ENCODE results near the gene PSMD14. TPM values are rescaled to one million over a fixed set of nuclear protein-coding genes. Genes with fewer than 3 reads are reported as not detected.
A peak's percentile ranks its signal among the peaks of the same experiment; 100 is the strongest.
"Not testable (repeated sequence)": the region's sequence is repeated elsewhere in the genome, so short reads cannot be mapped to it uniquely, and the experiment has no call there.

PSMD14 gene
- total RNA-seq (10 to 100 TPM; 32.7 to 47.2 (median 40.2) TPM), polyA plus RNA-seq (45.7 TPM)
- long read RNA-seq, donor 1, transcript PSMD14-201 (12 exons, 1,954 nt), result major isoform, 122 of 126 reads
- long read RNA-seq, donor 1, partial matches to known transcripts, result 0 of 126 reads
- long read RNA-seq, donor 1, other reads (novel, unspliced or antisense), result 4 of 126 reads
- long read RNA-seq, donor 2, transcript PSMD14-201 (12 exons, 1,954 nt), result major isoform, 58 of 63 reads
- long read RNA-seq, donor 2, partial matches to known transcripts, result 3 of 63 reads
- long read RNA-seq, donor 2, other reads (novel, unspliced or antisense), result 2 of 63 reads
- long read RNA-seq, donor 3, full-length matches to known transcripts, result 341 of 368 reads
- long read RNA-seq, donor 3, partial matches to known transcripts, result 12 of 368 reads
- long read RNA-seq, donor 3, other reads (novel, unspliced or antisense), result 15 of 368 reads
- long read RNA-seq, donor 4, transcript PSMD14-201 (12 exons, 1,954 nt), result major isoform, 63 of 68 reads
- long read RNA-seq, donor 4, partial matches to known transcripts, result 2 of 68 reads
- long read RNA-seq, donor 4, other reads (novel, unspliced or antisense), result 3 of 68 reads

DNA sequence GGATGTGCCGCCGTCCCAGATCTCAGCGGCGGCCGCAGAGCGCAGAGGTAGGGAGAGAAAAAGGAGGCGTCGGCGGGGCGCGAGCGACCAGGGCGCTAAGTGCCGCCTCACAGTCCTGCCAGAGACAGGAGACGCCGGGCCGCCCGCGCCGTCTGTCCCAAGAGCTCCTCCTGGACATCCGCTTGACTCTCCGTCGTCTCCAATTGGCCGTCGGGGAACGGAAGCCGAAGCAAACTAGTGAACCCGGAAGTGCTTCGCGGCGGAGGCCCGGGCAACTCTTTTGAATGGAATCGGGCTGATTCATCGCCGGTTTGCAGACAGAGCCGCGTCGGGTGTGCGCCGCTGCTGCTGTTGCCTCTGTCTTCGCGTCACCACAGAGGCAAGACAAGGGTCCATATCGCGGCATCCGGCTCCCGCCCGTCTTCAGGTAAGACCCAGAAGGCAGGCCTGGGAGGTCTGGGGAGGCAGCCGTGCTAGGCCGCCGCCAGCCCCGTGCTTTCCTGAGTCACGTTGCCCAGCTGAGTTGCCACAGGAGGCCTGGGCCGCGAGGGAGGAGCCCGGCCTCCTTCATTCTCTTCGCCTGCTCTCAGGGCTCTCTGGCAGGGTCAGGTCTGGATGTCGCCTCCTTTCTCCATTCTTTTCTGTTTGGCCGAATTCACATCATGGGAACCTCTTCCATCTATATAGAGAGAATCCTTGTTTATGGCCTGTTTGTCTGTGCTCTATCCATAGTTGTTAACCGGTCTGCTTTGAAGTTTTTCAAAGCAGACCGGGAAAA lies at the start of gene PSMD14:
Gene PSMD14, plus strand, starts transcription at position 248 of the 778 bp plus-strand sequence. CDS start 10,401 bp downstream, outside the sequence.
- ATAC-seq, result peak; percentile 99
- Histone ChIP-seq H3K4me1 (ENCODE audit: control insufficient read depth, insufficient read depth, low read length) (no peaks in the 10 kb centered on the region), H3K27ac (ENCODE audit: low read length) (peak within 1 kb of the TSS; percentile 91), H3K9me3 (ENCODE audit: control insufficient read depth, low read length) (no peaks in the 10 kb centered on the region), H3K4me3 (ENCODE audit: low read length) (peak within 1 kb of the TSS; percentile 46), H3K27me3 (ENCODE audit: control insufficient read depth, insufficient read depth) (no peaks in the 10 kb centered on the region)
- peak; percentile 95 to 97 (median 95) for DNase-seq
- intact Hi-C loops (cut with DNase I), result no loop called here
- WGBS, result under 1% methylated on average over 60 of the region's 60 CpGs

- intact Hi-C loops (cut with DNase I), result no loop called here
- no peak for ATAC-seq
- no peak overlapping the region for H3K27ac ChIP-seq (ENCODE audit: low read length)
- no peaks in the 10 kb centered on the region for H3K9me3 ChIP-seq (ENCODE audit: control insufficient read depth, low read length)
- no peak overlapping the region for H3K4me3 ChIP-seq (ENCODE audit: low read length)
- H3K4me1 ChIP-seq (ENCODE audit: control insufficient read depth, insufficient read depth, low read length), result no peaks in the 10 kb centered on the region
- no peaks in the 10 kb centered on the region for H3K27me3 ChIP-seq (ENCODE audit: control insufficient read depth, insufficient read depth)
- 93% methylated on average over 11 of the region's 11 CpGs for WGBS
- no peak for DNase-seq
These were observed 42.4 kb upstream of the PSMD14 start for GRCh38 chr2:161265874-161266273.

GRCh38 chr2:161269111-161269510 lies 39.1 kb upstream of the PSMD14 start:
- no peaks in the 10 kb centered on the region for H3K9me3 ChIP-seq (ENCODE audit: control insufficient read depth, low read length)
- ATAC-seq (no peak), DNase-seq (no peak)
- WGBS, result 91% methylated on average over 3 of the region's 3 CpGs
- no peak overlapping the region for H3K4me3 ChIP-seq (ENCODE audit: low read length)
- no peaks in the 10 kb centered on the region for H3K27me3 ChIP-seq (ENCODE audit: control insufficient read depth, insufficient read depth)
- H3K27ac ChIP-seq (ENCODE audit: low read length), result no peak overlapping the region
- no peaks in the 10 kb centered on the region for H3K4me1 ChIP-seq (ENCODE audit: control insufficient read depth, insufficient read depth, low read length)
- intact Hi-C loops (cut with DNase I), result no loop called here

- intact Hi-C loops (cut with DNase I), result loop anchor here in 1 of 4 donors (5.0 kb wide), 1 partner anchor 41 kb away; no protein-coding TSS in a partner anchor
- ATAC-seq (no peak), DNase-seq (no peak)
- Histone ChIP-seq H3K9me3 (ENCODE audit: control insufficient read depth, low read length) (no peaks in the 10 kb centered on the region), H3K4me3 (ENCODE audit: low read length) (no peak overlapping the region), H3K27me3 (ENCODE audit: control insufficient read depth, insufficient read depth) (no peaks in the 10 kb centered on the region), H3K27ac (ENCODE audit: low read length) (no peak overlapping the region), H3K4me1 (ENCODE audit: control insufficient read depth, insufficient read depth, low read length) (no peaks in the 10 kb centered on the region)
- WGBS, result 45% methylated on average over 5 of the region's 5 CpGs
These were observed 35.0 kb upstream of the PSMD14 start for GRCh38 chr2:161273038-161273760.

DNA sequence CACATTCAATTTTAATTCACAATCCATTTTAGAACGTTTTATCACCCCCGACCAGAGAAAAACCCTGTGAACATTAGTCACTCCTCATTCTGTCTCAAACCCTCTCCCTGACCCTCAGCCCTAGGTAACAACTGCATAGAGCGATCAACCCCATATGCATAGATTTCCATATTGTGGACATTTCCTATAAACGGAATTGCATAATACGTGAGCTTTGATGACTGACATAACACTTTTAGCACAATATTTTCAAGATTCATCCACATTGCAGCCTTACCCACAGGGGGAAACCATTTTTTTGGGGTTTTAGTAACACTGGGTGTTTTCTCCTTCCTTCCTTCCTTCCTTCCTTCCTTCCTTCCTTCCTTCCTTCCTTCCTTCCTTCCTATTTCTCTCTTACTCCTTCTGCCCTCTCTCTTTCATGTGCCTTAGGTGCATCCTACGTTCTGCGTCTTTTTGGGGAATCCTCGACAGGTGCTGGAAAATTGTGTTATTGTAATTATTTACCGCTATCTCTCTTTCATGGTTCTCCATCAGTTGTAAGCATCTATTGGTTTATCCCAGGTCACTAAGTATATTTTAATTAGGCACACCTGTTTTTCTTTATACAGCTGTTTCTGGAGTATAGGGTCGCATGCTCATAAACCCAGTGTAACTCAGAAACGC lies 29.5 kb upstream of the PSMD14 start:
- H3K9me3 ChIP-seq (ENCODE audit: control insufficient read depth, low read length); H3K27ac ChIP-seq (ENCODE audit: low read length); ATAC-seq; intact Hi-C loops (cut with DNase I); H3K27me3 ChIP-seq (ENCODE audit: control insufficient read depth, insufficient read depth); H3K4me3 ChIP-seq (ENCODE audit: low read length); H3K4me1 ChIP-seq (ENCODE audit: control insufficient read depth, insufficient read depth, low read length); DNase-seq: not testable (repeated sequence)
- 60% methylated on average over 11 of the region's 11 CpGs for WGBS

DNA sequence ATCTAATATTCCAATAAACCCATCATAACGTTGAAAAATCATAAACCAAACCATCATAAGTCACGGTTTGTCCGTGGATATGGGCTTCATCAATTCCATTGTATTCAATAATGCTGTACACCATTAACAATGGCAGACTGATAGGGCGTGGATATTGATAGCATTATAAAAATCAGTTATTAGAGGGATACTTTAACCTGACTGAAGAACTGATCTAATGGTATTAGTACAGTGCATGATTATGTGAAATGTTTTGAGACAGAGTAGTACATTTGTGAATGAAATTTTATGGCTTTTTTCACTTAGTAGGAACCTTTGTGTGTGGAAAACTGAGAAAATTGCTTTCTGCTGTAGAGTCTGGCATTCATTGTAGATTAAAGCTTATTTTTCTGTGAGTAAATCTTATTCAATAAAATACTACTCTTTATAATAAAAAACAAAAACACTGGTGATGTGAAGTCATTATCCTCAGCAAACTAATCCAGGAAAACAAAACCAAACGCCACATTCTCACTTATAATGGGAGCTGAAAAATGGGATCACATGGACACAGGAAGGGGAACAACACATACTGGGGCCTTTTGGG lies 28.9 kb upstream of the PSMD14 start:
- DNase-seq; ATAC-seq; H3K9me3 ChIP-seq (ENCODE audit: control insufficient read depth, low read length); H3K4me1 ChIP-seq (ENCODE audit: control insufficient read depth, insufficient read depth, low read length); intact Hi-C loops (cut with DNase I); H3K27ac ChIP-seq (ENCODE audit: low read length); H3K4me3 ChIP-seq (ENCODE audit: low read length); H3K27me3 ChIP-seq (ENCODE audit: control insufficient read depth, insufficient read depth): not testable (repeated sequence)
- 78% methylated on average over 5 of the region's 5 CpGs for WGBS

- H3K27ac ChIP-seq (ENCODE audit: low read length); ATAC-seq; intact Hi-C loops (cut with DNase I); H3K9me3 ChIP-seq (ENCODE audit: control insufficient read depth, low read length); H3K27me3 ChIP-seq (ENCODE audit: control insufficient read depth, insufficient read depth); H3K4me1 ChIP-seq (ENCODE audit: control insufficient read depth, insufficient read depth, low read length); H3K4me3 ChIP-seq (ENCODE audit: low read length): not testable (repeated sequence)
- 76% methylated on average over 18 of the region's 18 CpGs for WGBS
- DNase-seq, result peak; percentile 39 to 85 (median 78)
These were observed 27.3 kb upstream of the PSMD14 start for GRCh38 chr2:161280906-161281323.

GRCh38 chr2:161281615-161282310 lies 26.5 kb upstream of the PSMD14 start:
- intact Hi-C loops (cut with DNase I), result not testable (repeated sequence)

DNA sequence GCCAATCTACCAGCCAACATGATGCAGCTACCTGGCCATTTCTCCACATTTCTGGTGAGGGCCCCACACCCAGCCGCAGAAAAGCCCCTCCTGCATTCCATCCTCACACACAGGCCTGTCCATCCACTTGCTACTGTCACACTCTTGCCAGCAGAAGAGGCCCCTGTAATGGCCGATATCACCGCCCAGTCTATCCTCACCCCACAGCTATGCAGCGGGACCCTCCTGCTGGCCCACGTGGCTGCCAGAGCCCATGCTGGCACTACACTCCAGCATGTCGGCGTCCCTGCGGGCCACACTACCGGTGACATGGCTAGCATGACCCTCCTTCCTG lies 25.9 kb upstream of the PSMD14 start:
- DNase-seq; H3K4me1 ChIP-seq (ENCODE audit: control insufficient read depth, insufficient read depth, low read length); H3K27ac ChIP-seq (ENCODE audit: low read length); H3K4me3 ChIP-seq (ENCODE audit: low read length); intact Hi-C loops (cut with DNase I); H3K27me3 ChIP-seq (ENCODE audit: control insufficient read depth, insufficient read depth); ATAC-seq; H3K9me3 ChIP-seq (ENCODE audit: control insufficient read depth, low read length): not testable (repeated sequence)
- 91% methylated on average over 9 of the region's 9 CpGs for WGBS

More at GRCh38 chr2:161281615-161282310, 26.5 kb upstream of the PSMD14 start:
- ATAC-seq; H3K27ac ChIP-seq (ENCODE audit: low read length); H3K4me1 ChIP-seq (ENCODE audit: control insufficient read depth, insufficient read depth, low read length); H3K4me3 ChIP-seq (ENCODE audit: low read length); DNase-seq; H3K9me3 ChIP-seq (ENCODE audit: control insufficient read depth, low read length); H3K27me3 ChIP-seq (ENCODE audit: control insufficient read depth, insufficient read depth): not testable (repeated sequence)
- 80% methylated on average over 11 of the region's 11 CpGs for WGBS
